SH-SY5Y (cell line): ENCODE measurements around the gene SLC23A1.

Experiments used
- GATA2 ChIP-seq: IDR thresholded peaks from 2 replicates; pipeline ENCODE4 v1.6.1; 2011; ENCODE audit warnings: mild to moderate bottlenecking, low read depth, low read length
- GATA3 ChIP-seq: IDR thresholded peaks from 2 replicates; pipeline ENCODE4 v1.6.1; 2011; ENCODE audit warnings: low read depth, mild to moderate bottlenecking, low read length, moderate library complexity

DNA sequence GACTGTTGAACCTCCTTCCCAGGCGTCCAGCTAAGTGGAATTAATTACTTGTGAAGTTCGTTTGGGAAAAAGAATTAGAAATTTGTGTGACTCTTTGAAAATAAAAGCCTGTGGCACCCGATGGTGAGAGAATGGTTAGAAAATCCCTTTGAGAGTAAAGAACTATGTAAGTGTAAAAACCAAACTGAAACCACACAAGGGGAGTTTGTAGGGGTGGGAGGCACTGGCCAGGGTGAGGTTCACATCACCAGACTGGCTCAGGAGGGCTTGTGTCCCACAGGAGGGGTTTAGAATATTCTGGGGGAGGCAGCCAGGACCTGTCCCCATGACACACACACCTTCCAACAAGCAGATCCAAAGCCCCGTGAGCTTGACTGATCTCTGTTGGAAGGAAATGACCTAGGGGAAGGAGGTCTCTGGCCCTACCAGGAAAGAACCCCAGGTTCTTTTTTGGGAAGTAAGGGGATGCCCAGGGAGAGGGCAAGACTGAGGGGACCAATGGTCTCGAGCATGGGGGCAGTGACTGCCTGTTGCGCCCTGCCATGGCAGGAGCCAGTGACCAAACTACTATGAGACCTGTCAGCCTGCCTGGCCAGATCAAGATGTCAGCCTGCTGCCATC, 16.5 kb upstream of the SLC23A1 start:
- TF ChIP-seq GATA3: no peak
- TF ChIP-seq GATA2: no peak
